ENCODE measurements around the gene FIBCD1.

The FIBCD1 gene

GRCh38 chr9:130952065-130952762 lies 13.2 kb upstream of the FIBCD1 start:
- DNase-seq (ENCODE audit: insufficient read length, low spot score): no peak
- no peak for FAIRE-seq
- TF ChIP-seq, protein P1, sequence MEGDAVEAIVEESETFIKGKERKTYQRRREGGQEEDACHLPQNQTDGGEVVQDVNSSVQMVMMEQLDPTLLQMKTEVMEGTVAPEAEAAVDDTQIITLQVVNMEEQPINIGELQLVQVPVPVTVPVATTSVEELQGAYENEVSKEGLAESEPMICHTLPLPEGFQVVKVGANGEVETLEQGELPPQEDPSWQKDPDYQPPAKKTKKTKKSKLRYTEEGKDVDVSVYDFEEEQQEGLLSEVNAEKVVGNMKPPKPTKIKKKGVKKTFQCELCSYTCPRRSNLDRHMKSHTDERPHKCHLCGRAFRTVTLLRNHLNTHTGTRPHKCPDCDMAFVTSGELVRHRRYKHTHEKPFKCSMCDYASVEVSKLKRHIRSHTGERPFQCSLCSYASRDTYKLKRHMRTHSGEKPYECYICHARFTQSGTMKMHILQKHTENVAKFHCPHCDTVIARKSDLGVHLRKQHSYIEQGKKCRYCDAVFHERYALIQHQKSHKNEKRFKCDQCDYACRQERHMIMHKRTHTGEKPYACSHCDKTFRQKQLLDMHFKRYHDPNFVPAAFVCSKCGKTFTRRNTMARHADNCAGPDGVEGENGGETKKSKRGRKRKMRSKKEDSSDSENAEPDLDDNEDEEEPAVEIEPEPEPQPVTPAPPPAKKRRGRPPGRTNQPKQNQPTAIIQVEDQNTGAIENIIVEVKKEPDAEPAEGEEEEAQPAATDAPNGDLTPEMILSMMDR (IDR thresholded peaks at IDR 0.05; ENCODE audit: insufficient read depth, missing control alignments): no peak

- DNase-seq (ENCODE audit: insufficient read length, low spot score) (no peak), FAIRE-seq (no peak)
- TF ChIP-seq, protein P1 (IDR thresholded peaks at IDR 0.05; ENCODE audit: insufficient read depth, missing control alignments): no peak
These were observed 10.9 kb upstream of the FIBCD1 start for GRCh38 chr9:130950039-130950311.

DNA sequence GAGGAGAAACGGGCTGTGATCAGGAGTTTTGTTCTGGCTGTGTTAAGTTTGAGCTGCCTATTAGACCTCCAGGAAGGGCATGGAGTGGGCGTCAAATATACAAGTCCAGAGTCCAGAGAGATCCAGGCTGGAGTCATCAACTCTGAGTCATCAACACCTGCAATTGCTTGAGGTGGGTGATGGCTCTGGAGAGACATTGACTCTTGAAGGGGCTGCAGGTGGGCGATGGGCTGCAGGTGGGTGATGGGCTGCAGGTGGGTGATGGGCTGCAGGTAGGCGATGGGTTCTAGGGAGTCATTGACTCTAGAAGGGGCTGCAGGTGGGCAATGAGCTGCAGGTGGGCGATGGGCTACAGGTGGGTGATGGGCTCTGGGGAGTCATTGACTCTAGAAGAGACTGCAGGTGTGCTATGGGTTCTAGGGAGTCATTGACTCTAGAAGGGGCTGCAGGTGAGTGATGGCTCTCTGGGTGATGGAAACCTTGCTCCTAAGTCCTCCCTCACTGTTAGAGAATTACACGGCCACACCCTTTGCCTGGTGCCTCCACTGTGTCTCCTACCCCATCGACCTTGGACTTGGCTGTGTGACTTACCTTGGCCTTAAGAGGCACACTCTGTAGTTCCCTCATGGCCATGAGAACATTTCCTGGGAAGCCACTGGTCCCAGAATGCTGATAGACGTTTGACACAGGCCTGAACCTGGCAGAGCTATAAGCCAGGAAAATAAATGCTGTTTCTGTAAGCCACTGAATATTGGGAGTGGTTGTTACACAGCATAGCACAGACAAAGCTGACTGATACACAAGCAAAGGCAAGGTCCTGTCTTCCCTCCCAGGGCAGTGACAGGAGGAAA lies 10.4 kb upstream of the FIBCD1 start:
- no peak for DNase-seq (ENCODE audit: insufficient read length, low spot score)
- no peak for FAIRE-seq
- TF ChIP-seq, protein P1 (IDR thresholded peaks at IDR 0.05; ENCODE audit: insufficient read depth, missing control alignments): no peak

DNA sequence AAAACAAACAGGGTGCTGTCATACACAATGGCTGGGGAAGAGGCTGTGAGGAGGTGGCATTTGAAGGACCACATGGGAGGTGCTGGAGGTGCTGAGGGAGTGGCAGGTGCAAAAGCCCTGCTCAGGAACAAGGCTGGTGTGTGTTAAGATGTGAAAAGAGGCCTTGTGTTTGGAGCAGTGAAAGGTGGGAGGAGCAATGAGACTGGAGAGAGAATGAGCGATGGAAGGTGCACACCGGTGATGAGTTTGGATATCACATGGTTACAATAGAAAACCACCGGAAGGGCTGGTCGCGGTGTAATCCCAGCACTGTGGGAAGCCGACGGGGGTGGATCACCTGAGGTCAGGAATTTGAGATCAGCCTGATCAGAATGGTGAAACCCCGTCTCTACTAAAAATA lies 9.2 kb upstream of the FIBCD1 start:
- FAIRE-seq (no peak), DNase-seq (ENCODE audit: insufficient read length, low spot score) (no peak)
- TF ChIP-seq, protein P1 (IDR thresholded peaks at IDR 0.05; ENCODE audit: insufficient read depth, missing control alignments): no peak

- TF ChIP-seq, protein P1 (IDR thresholded peaks at IDR 0.05; ENCODE audit: insufficient read depth, missing control alignments): no peak
- DNase-seq (ENCODE audit: insufficient read length, low spot score) (no peak), FAIRE-seq (no peak)
These were observed 8.6 kb upstream of the FIBCD1 start for GRCh38 chr9:130947618-130948140.

- DNase-seq (ENCODE audit: insufficient read length, low spot score) (no peak), FAIRE-seq (no peak)
- TF ChIP-seq, protein P1 (IDR thresholded peaks at IDR 0.05; ENCODE audit: insufficient read depth, missing control alignments): no peak
These were observed 7.9 kb upstream of the FIBCD1 start for GRCh38 chr9:130946766-130947617.
